GM23338 (cell line): ENCODE results near the gene LMBRD1. TPM values are rescaled to one million over a fixed set of nuclear protein-coding genes. Genes with fewer than 3 reads are reported as not detected.

Source experiments
- ATAC-seq: fragments of 200-7000 bp; cut with Tn5 transposase; 3 replicates; pipeline ENCODE4 v1.9.1; 2020
- DNase-seq: peaks from one replicate; pipeline ENCODE4 v3.0.0-alpha.2; 2015; ENCODE audit warnings: low spot score
- H2AFZ ChIP-seq: fragments of 200-600 bp; sonication (generic); 2 replicates; pipeline ENCODE4 v1.8.0; 2016; ENCODE audit warnings: antibody characterized with exemption, mild to moderate bottlenecking, moderate library complexity
- H3F3A ChIP-seq: fragments of 200-600 bp; sonication (generic); replicated peaks from 2 replicates; pipeline ENCODE4 v1.8.0; 2017; ENCODE audit warnings: antibody characterized with exemption, mixed run types, low read depth
- H3K27ac ChIP-seq: fragments of 200-600 bp; sonication (generic); 2 replicates; pipeline ENCODE4 v1.6.1; 2016; ENCODE audit warnings: low read depth
- H3K27me3 ChIP-seq: fragments of 200-600 bp; sonication (generic); 2 replicates; pipeline ENCODE4 v1.8.0; 2016; ENCODE audit warnings: mild to moderate bottlenecking, mixed run types, moderate library complexity; ENCODE audit not compliant: insufficient read depth
- H3K36me3 ChIP-seq: fragments of 200-600 bp; sonication (generic); 2 replicates; pipeline ENCODE4 v1.8.0; 2016; ENCODE audit warnings: mild to moderate bottlenecking; ENCODE audit not compliant: insufficient read depth
- H3K4me1 ChIP-seq: fragments of 200-600 bp; sonication (generic); 2 replicates; pipeline ENCODE4 v1.8.0; 2016; ENCODE audit warnings: mild to moderate bottlenecking, moderate library complexity; ENCODE audit not compliant: insufficient read depth
- H3K4me2 ChIP-seq: fragments of 200-600 bp; sonication (generic); 2 replicates; pipeline ENCODE4 v1.7.1; 2017; ENCODE audit warnings: mixed run types
- H3K4me3 ChIP-seq: fragments of 200-600 bp; sonication (generic); 2 replicates; pipeline ENCODE4 v1.6.1; 2016; ENCODE audit warnings: mixed run types
- H3K79me2 ChIP-seq: fragments of 200-600 bp; sonication (generic); replicated peaks from 2 replicates; pipeline ENCODE4 v1.8.0; 2017; ENCODE audit warnings: mild to moderate bottlenecking; ENCODE audit not compliant: insufficient read depth
- H3K9me2 ChIP-seq: fragments of 200-600 bp; sonication (generic); 2 replicates; pipeline ENCODE4 v1.8.0; 2017; ENCODE audit not compliant: insufficient read depth
- H4K20me1 ChIP-seq: fragments of 200-600 bp; sonication (generic); replicated peaks from 2 replicates; pipeline ENCODE4 v1.8.0; 2017; ENCODE audit warnings: mild to moderate bottlenecking; ENCODE audit not compliant: insufficient read depth
- H3K27ac Mint-ChIP-seq: 2 replicates; pipeline ENCODE4 v1.8.0; 2020; ENCODE audit warnings: inconsistent platforms, mild to moderate bottlenecking, moderate library complexity, mixed read lengths
- H3K27me3 Mint-ChIP-seq: 3 replicates; pipeline ENCODE4 v1.8.0; 2022; ENCODE audit warnings: low read depth, mild to moderate bottlenecking, moderate library complexity, mixed read lengths, inconsistent platforms; ENCODE audit not compliant: insufficient read depth, poor library complexity
- H3K36me3 Mint-ChIP-seq: 3 replicates; pipeline ENCODE4 v1.8.0; 2021; ENCODE audit warnings: low read depth, mild to moderate bottlenecking, inconsistent platforms, moderate library complexity, mixed read lengths
- H3K4me1 Mint-ChIP-seq: 3 replicates; pipeline ENCODE4 v1.8.0; 2020; ENCODE audit warnings: mild to moderate bottlenecking, inconsistent platforms, mixed read lengths
- H3K4me3 Mint-ChIP-seq: 3 replicates; pipeline ENCODE4 v1.8.0; 2021; ENCODE audit warnings: moderate library complexity, mild to moderate bottlenecking, inconsistent platforms, mixed read lengths
- H3K9me3 Mint-ChIP-seq: 3 replicates; pipeline ENCODE4 v1.8.0; 2020; ENCODE audit warnings: moderate library complexity, mild to moderate bottlenecking, inconsistent platforms, mixed read lengths
- CREB1 ChIP-seq: fragments of 250-450 bp; sonication (Bioruptor Pico); IDR thresholded peaks from 2 replicates; pipeline ENCODE4 v1.5.0; 2020; ENCODE audit warnings: low read depth, mild to moderate bottlenecking, moderate library complexity
- EZH2 ChIP-seq: fragments of 200-600 bp; sonication (generic); IDR thresholded peaks from one replicate; pipeline ENCODE4 v1.8.0; 2017; ENCODE audit warnings: antibody characterized with exemption, mild to moderate bottlenecking, low read depth; ENCODE audit not compliant: unreplicated experiment
- EZH2phosphoT487 ChIP-seq: fragments of 200-600 bp; sonication (generic); IDR thresholded peaks from one replicate; pipeline ENCODE4 v1.8.1; 2018; ENCODE audit warnings: antibody characterized with exemption; ENCODE audit not compliant: unreplicated experiment
- JUNB ChIP-seq: IDR thresholded peaks from one replicate; pipeline ENCODE4 v1.6.1; 2016; ENCODE audit warnings: antibody characterized with exemption; ENCODE audit not compliant: unreplicated experiment
- NANOG ChIP-seq: IDR thresholded peaks from 2 replicates; pipeline ENCODE4 v1.6.1; 2016; ENCODE audit warnings: antibody characterized with exemption, borderline replicate concordance
- POLR2AphosphoS5 ChIP-seq: IDR thresholded peaks from 2 replicates; pipeline ENCODE4 v1.6.1; 2016; ENCODE audit warnings: antibody characterized with exemption, low read depth
- STAT1 ChIP-seq: IDR thresholded peaks from one replicate; pipeline ENCODE4 v1.6.1; 2016; ENCODE audit warnings: antibody characterized with exemption; ENCODE audit not compliant: unreplicated experiment
- ZNF114 ChIP-seq: fragments of 250-450 bp; sonication (Bioruptor Pico); IDR thresholded peaks from 2 replicates; pipeline ENCODE4 v1.5.0; 2020; ENCODE audit warnings: mild to moderate bottlenecking, moderate library complexity
- ZNF331 ChIP-seq: fragments of 250-450 bp; sonication (Bioruptor Pico); IDR thresholded peaks from 2 replicates; pipeline ENCODE4 v1.5.0; 2020; ENCODE audit warnings: low read depth, mild to moderate bottlenecking, moderate library complexity
- polyA plus RNA-seq: library from polyadenylated mRNA; unstranded; fragments of >200 nt; fragmentation: Nextera tagmentation; extraction: Ambion mirVana; gene quantifications from 2 replicates; pipeline ENCODE4 v1.2.1, GENCODE V29; 2016
- total RNA-seq: library from RNA; depleted of rRNA; stranded (reverse); fragments of >200 nt; shearing (Covaris generic); gene quantifications from 2 replicates; pipeline ENCODE4 v1.2.3, GENCODE V29; 2014
- TF ChIP-seq, protein P1 (sequence below): IDR thresholded peaks from one replicate; pipeline ENCODE4 v1.6.1; 2018; ENCODE audit warnings: antibody characterized with exemption; ENCODE audit not compliant: unreplicated experiment
- TF ChIP-seq, protein P2 (sequence below): IDR thresholded peaks from 2 replicates; pipeline ENCODE4 v1.6.1; 2016; ENCODE audit warnings: antibody characterized with exemption
- TF ChIP-seq, protein P3 (sequence below): fragments of 250-450 bp; sonication (Bioruptor Pico); IDR thresholded peaks from 2 replicates; pipeline ENCODE4 v1.5.0; 2020; ENCODE audit warnings: mild to moderate bottlenecking, moderate library complexity
- TF ChIP-seq, protein P4 (sequence below), 2 experiments: fragments of 200-600 bp in 1 of 2; sonication (generic) in 1 of 2; conservative IDR thresholded peaks; 2 replicates each; pipeline versions ENCODE4 v1.5.1 to v1.6.1; 2016 to 2017; ENCODE audit warnings: antibody characterized with exemption in 2 of 2, low read depth in 2 of 2, mild to moderate bottlenecking in 2 of 2, moderate library complexity in 1 of 2

Gene LMBRD1
- total and polyA plus RNA-seq, 2 experiments from 2014 or later: 20.3 to 21.0 TPM

DNA sequence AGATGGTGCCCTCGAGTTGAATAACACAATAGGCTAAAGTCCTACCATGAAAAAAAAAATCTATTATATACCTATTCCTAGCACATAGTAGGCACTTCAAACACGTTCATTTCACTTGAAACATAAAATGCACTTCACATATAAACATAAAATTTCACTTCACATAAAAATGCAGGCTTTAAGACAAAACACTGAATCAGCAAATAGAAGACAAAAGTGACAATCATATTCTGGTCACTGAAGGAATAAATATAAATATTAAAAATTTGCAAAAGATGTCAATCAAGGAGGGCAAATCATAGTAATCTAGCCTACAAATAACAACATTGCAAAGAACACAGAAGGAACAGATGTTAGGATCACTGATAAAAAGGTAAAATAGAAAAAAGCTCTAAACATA is 153.1 kb downstream of the LMBRD1 start:
- H3K27ac Mint-ChIP-seq: no peak overlapping the region
- H3K4me3 ChIP-seq: no peak overlapping the region
- H3K9me2 ChIP-seq: no peaks in the 10 kb centered on the region
- H3K27me3 Mint-ChIP-seq: no peaks in the 10 kb centered on the region
- H3K4me2 ChIP-seq: no peak overlapping the region
- H3K36me3 ChIP-seq: no peaks in the 10 kb centered on the region
- H3K4me1 ChIP-seq: no peaks in the 10 kb centered on the region
- no peaks in the 10 kb centered on the region for H3K36me3 Mint-ChIP-seq
- no peak overlapping the region for H3K27ac ChIP-seq
- H3K27me3 ChIP-seq: no peaks in the 10 kb centered on the region
- H3K9me3 Mint-ChIP-seq: no peaks in the 10 kb centered on the region
- no peak overlapping the region for H3K4me3 Mint-ChIP-seq
- TF ChIP-seq, protein P1, sequence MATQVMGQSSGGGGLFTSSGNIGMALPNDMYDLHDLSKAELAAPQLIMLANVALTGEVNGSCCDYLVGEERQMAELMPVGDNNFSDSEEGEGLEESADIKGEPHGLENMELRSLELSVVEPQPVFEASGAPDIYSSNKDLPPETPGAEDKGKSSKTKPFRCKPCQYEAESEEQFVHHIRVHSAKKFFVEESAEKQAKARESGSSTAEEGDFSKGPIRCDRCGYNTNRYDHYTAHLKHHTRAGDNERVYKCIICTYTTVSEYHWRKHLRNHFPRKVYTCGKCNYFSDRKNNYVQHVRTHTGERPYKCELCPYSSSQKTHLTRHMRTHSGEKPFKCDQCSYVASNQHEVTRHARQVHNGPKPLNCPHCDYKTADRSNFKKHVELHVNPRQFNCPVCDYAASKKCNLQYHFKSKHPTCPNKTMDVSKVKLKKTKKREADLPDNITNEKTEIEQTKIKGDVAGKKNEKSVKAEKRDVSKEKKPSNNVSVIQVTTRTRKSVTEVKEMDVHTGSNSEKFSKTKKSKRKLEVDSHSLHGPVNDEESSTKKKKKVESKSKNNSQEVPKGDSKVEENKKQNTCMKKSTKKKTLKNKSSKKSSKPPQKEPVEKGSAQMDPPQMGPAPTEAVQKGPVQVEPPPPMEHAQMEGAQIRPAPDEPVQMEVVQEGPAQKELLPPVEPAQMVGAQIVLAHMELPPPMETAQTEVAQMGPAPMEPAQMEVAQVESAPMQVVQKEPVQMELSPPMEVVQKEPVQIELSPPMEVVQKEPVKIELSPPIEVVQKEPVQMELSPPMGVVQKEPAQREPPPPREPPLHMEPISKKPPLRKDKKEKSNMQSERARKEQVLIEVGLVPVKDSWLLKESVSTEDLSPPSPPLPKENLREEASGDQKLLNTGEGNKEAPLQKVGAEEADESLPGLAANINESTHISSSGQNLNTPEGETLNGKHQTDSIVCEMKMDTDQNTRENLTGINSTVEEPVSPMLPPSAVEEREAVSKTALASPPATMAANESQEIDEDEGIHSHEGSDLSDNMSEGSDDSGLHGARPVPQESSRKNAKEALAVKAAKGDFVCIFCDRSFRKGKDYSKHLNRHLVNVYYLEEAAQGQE: no peak
- TF ChIP-seq STAT1 (no peak), ZNF331 (CRISPR knock-in tag) (no peak), EZH2phosphoT487 (no peak), JUNB (no peak), ZNF114 (CRISPR knock-in tag) (no peak), EZH2 (no peak), CREB1 (no peak), POLR2AphosphoS5 (no peak), NANOG (no peak)
- TF ChIP-seq, protein P2, sequence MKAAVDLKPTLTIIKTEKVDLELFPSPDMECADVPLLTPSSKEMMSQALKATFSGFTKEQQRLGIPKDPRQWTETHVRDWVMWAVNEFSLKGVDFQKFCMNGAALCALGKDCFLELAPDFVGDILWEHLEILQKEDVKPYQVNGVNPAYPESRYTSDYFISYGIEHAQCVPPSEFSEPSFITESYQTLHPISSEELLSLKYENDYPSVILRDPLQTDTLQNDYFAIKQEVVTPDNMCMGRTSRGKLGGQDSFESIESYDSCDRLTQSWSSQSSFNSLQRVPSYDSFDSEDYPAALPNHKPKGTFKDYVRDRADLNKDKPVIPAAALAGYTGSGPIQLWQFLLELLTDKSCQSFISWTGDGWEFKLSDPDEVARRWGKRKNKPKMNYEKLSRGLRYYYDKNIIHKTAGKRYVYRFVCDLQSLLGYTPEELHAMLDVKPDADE: no peak
- TF ChIP-seq, protein P3, sequence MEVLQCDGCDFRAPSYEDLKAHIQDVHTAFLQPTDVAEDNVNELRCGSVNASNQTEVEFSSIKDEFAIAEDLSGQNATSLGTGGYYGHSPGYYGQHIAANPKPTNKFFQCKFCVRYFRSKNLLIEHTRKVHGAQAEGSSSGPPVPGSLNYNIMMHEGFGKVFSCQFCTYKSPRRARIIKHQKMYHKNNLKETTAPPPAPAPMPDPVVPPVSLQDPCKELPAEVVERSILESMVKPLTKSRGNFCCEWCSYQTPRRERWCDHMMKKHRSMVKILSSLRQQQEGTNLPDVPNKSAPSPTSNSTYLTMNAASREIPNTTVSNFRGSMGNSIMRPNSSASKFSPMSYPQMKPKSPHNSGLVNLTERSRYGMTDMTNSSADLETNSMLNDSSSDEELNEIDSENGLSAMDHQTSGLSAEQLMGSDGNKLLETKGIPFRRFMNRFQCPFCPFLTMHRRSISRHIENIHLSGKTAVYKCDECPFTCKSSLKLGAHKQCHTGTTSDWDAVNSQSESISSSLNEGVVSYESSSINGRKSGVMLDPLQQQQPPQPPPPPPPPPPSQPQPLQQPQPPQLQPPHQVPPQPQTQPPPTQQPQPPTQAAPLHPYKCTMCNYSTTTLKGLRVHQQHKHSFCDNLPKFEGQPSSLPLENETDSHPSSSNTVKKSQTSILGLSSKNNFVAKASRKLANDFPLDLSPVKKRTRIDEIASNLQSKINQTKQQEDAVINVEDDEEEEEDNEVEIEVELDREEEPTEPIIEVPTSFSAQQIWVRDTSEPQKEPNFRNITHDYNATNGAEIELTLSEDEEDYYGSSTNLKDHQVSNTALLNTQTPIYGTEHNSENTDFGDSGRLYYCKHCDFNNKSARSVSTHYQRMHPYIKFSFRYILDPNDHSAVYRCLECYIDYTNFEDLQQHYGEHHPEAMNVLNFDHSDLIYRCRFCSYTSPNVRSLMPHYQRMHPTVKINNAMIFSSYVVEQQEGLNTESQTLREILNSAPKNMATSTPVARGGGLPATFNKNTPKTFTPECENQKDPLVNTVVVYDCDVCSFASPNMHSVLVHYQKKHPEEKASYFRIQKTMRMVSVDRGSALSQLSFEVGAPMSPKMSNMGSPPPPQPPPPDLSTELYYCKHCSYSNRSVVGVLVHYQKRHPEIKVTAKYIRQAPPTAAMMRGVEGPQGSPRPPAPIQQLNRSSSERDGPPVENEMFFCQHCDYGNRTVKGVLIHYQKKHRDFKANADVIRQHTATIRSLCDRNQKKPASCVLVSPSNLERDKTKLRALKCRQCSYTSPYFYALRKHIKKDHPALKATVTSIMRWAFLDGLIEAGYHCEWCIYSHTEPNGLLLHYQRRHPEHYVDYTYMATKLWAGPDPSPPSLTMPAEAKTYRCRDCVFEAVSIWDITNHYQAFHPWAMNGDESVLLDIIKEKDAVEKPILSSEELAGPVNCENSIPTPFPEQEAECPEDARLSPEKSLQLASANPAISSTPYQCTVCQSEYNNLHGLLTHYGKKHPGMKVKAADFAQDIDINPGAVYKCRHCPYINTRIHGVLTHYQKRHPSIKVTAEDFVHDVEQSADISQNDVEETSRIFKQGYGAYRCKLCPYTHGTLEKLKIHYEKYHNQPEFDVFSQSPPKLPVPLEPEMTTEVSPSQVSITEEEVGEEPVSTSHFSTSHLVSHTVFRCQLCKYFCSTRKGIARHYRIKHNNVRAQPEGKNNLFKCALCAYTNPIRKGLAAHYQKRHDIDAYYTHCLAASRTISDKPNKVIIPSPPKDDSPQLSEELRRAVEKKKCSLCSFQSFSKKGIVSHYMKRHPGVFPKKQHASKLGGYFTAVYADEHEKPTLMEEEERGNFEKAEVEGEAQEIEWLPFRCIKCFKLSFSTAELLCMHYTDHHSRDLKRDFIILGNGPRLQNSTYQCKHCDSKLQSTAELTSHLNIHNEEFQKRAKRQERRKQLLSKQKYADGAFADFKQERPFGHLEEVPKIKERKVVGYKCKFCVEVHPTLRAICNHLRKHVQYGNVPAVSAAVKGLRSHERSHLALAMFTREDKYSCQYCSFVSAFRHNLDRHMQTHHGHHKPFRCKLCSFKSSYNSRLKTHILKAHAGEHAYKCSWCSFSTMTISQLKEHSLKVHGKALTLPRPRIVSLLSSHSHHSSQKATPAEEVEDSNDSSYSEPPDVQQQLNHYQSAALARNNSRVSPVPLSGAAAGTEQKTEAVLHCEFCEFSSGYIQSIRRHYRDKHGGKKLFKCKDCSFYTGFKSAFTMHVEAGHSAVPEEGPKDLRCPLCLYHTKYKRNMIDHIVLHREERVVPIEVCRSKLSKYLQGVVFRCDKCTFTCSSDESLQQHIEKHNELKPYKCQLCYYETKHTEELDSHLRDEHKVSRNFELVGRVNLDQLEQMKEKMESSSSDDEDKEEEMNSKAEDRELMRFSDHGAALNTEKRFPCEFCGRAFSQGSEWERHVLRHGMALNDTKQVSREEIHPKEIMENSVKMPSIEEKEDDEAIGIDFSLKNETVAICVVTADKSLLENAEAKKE (CRISPR knock-in tag): no peak
- TF ChIP-seq, protein P4, sequence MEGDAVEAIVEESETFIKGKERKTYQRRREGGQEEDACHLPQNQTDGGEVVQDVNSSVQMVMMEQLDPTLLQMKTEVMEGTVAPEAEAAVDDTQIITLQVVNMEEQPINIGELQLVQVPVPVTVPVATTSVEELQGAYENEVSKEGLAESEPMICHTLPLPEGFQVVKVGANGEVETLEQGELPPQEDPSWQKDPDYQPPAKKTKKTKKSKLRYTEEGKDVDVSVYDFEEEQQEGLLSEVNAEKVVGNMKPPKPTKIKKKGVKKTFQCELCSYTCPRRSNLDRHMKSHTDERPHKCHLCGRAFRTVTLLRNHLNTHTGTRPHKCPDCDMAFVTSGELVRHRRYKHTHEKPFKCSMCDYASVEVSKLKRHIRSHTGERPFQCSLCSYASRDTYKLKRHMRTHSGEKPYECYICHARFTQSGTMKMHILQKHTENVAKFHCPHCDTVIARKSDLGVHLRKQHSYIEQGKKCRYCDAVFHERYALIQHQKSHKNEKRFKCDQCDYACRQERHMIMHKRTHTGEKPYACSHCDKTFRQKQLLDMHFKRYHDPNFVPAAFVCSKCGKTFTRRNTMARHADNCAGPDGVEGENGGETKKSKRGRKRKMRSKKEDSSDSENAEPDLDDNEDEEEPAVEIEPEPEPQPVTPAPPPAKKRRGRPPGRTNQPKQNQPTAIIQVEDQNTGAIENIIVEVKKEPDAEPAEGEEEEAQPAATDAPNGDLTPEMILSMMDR (conservative IDR thresholded peaks at IDR 0.05; ENCODE audit: low read depth in 2 of 2): no peak
- no peak for ATAC-seq
- H3F3A ChIP-seq: no peaks in the 10 kb centered on the region
- no peak for DNase-seq
- no peak overlapping the region for H2AFZ ChIP-seq
- H4K20me1 ChIP-seq: no peaks in the 10 kb centered on the region
- no peaks in the 10 kb centered on the region for H3K4me1 Mint-ChIP-seq
- H3K79me2 ChIP-seq: no peaks in the 10 kb centered on the region
